Glutamatergic neuron (in vitro differentiated cells): ENCODE measurements around the gene SMARCD3. TPM values are rescaled to one million over a fixed set of nuclear protein-coding genes. Genes with fewer than 3 reads are reported as not detected.
A peak's percentile ranks its signal among the peaks of the same experiment; 100 is the strongest.

Experiments used
- DNase-seq: peaks from one replicate; pipeline ENCODE4 v3.0.0; 2022
- H3K27ac Mint-ChIP-seq: one replicate; pipeline ENCODE4 v1.8.0; 2020; ENCODE audit warnings: mild to moderate bottlenecking, mixed read lengths, inconsistent platforms; ENCODE audit not compliant: unreplicated experiment
- H3K27me3 Mint-ChIP-seq: one replicate; pipeline ENCODE4 v1.8.0; 2020; ENCODE audit warnings: mild to moderate bottlenecking, moderate library complexity, mixed read lengths, inconsistent platforms; ENCODE audit not compliant: unreplicated experiment
- H3K36me3 Mint-ChIP-seq: one replicate; pipeline ENCODE4 v1.8.0; 2020; ENCODE audit warnings: mild to moderate bottlenecking, mixed read lengths, inconsistent platforms; ENCODE audit not compliant: unreplicated experiment
- H3K4me1 Mint-ChIP-seq: one replicate; pipeline ENCODE4 v1.8.0; 2020; ENCODE audit warnings: mild to moderate bottlenecking, low read depth, mixed read lengths, inconsistent platforms; ENCODE audit not compliant: unreplicated experiment
- H3K4me3 Mint-ChIP-seq: one replicate; pipeline ENCODE4 v1.8.0; 2020; ENCODE audit warnings: mild to moderate bottlenecking, mixed read lengths, inconsistent platforms; ENCODE audit not compliant: unreplicated experiment
- H3K9me3 Mint-ChIP-seq: one replicate; pipeline ENCODE4 v1.8.0; 2020; ENCODE audit warnings: mild to moderate bottlenecking, moderate library complexity, mixed read lengths, inconsistent platforms; ENCODE audit not compliant: unreplicated experiment
- total RNA-seq: library from RNA; stranded (reverse); fragmentation: NEBNext Ultra II Directional; extraction: Animal tissue kit (Norgen Biotek cat#: 25700); gene quantifications from one replicate; pipeline ENCODE4 v1.2.1, GENCODE V29; 2021; ENCODE audit not compliant: unreplicated experiment
- TF ChIP-seq, protein P1 (sequence below): fragments of 200-600 bp; sonication (generic); IDR thresholded peaks from one replicate; pipeline ENCODE4 v1.5.0; 2021; ENCODE audit not compliant: partially characterized antibody, unreplicated experiment

Gene SMARCD3
- total RNA-seq, 1 donor from 2014 or later: 5.1 TPM

GRCh38 chr7:151249732-151250072 lies 1.2 kb upstream of the SMARCD3 start:
- TF ChIP-seq, protein P1, sequence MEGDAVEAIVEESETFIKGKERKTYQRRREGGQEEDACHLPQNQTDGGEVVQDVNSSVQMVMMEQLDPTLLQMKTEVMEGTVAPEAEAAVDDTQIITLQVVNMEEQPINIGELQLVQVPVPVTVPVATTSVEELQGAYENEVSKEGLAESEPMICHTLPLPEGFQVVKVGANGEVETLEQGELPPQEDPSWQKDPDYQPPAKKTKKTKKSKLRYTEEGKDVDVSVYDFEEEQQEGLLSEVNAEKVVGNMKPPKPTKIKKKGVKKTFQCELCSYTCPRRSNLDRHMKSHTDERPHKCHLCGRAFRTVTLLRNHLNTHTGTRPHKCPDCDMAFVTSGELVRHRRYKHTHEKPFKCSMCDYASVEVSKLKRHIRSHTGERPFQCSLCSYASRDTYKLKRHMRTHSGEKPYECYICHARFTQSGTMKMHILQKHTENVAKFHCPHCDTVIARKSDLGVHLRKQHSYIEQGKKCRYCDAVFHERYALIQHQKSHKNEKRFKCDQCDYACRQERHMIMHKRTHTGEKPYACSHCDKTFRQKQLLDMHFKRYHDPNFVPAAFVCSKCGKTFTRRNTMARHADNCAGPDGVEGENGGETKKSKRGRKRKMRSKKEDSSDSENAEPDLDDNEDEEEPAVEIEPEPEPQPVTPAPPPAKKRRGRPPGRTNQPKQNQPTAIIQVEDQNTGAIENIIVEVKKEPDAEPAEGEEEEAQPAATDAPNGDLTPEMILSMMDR: no peak
- H3K4me1 Mint-ChIP-seq: peaks cover 15% of the 10 kb centered on the region
- H3K36me3 Mint-ChIP-seq: no peaks in the 10 kb centered on the region
- H3K27me3 Mint-ChIP-seq: peaks cover 36% of the 10 kb centered on the region
- peak overlapping the region; percentile 58 for H3K4me3 Mint-ChIP-seq
- H3K9me3 Mint-ChIP-seq: peaks cover 9% of the 10 kb centered on the region
- H3K27ac Mint-ChIP-seq: no peak overlapping the region
- DNase-seq: no peak

GRCh38 chr7:151249034-151249731 lies 689 bp upstream of the SMARCD3 start:
- peaks cover 9% of the 10 kb centered on the region for H3K9me3 Mint-ChIP-seq
- DNase-seq: peak; percentile 46
- H3K4me3 Mint-ChIP-seq: peak overlapping the region; percentile 58
- H3K27ac Mint-ChIP-seq: no peak overlapping the region
- H3K36me3 Mint-ChIP-seq: no peaks in the 10 kb centered on the region
- H3K4me1 Mint-ChIP-seq: peaks cover 17% of the 10 kb centered on the region
- TF ChIP-seq, protein P1: no peak
- peaks cover 33% of the 10 kb centered on the region for H3K27me3 Mint-ChIP-seq

DNA sequence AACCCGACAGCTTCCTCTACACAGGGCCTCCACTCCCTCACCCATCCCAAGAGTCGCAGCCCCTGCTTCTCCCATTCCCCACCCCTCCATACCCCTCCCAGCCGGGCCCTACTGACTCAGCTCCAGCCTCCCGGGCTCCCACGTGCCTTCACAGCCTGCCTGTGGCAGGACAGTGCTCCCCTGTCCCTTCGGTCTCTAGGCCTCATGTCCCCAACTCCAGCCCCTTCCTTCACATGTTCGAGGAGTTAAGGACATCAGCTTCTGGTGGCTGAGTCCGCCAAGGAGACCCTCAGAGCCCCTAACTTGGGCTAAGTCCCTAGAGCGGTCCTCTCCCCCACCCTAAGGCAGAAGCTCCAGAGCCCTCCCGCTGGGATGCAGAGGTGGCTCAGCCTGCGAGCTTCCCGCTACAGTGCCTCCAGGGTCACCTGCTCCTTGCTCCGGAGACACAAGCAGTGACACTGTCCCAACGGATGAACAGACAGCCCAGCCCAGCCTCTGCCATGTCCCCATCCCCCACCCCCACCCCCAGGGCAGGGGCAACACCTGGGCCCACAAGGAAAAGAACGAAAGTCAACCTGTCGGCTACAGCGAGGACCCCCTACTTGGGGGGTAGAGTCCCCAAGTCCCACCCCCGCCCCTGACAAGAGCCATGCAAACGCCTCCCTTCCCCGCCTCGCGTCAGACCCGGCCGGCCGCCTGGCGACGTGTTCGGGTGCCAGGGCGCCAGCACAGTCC lies 716 bp downstream of the SMARCD3 start:
- no peak overlapping the region for H3K27ac Mint-ChIP-seq

GRCh38 chr7:151246851-151247580 lies 1.5 kb downstream of the SMARCD3 start:
- Mint-ChIP-seq H3K9me3 (peaks cover 8% of the 10 kb centered on the region), H3K27me3 (peaks cover 30% of the 10 kb centered on the region), H3K27ac (no peak overlapping the region), H3K4me3 (peak overlapping the region; percentile 79), H3K4me1 (peaks cover 20% of the 10 kb centered on the region), H3K36me3 (no peaks in the 10 kb centered on the region)
- TF ChIP-seq, protein P1: no peak
- no peak for DNase-seq

More for the DNA sequence above, 716 bp downstream of the SMARCD3 start:
- H3K9me3 Mint-ChIP-seq: peaks cover 10% of the 10 kb centered on the region
- no peaks in the 10 kb centered on the region for H3K36me3 Mint-ChIP-seq
- peaks cover 24% of the 10 kb centered on the region for H3K4me1 Mint-ChIP-seq
- H3K27me3 Mint-ChIP-seq: peaks cover 32% of the 10 kb centered on the region
- TF ChIP-seq, protein P1: no peak
- DNase-seq: no peak
- peak overlapping the region; percentile 79 for H3K4me3 Mint-ChIP-seq
